Measurements from ENCODE around the gene MACROD2.
"Not testable (repeated sequence)": the region's sequence is repeated elsewhere in the genome, so short reads cannot be mapped to it uniquely, and the experiment has no call there.

MACROD2 gene

GRCh38 chr20:14410869-14411555 is 415.7 kb downstream of the MACROD2 start:
- no peak for DNase-seq (ENCODE audit: low read depth, low spot score)

GRCh38 chr20:14412065-14412681 is 416.9 kb downstream of the MACROD2 start:
- DNase-seq (ENCODE audit: low read depth, low spot score), result no peak

- DNase-seq (ENCODE audit: low read depth, low spot score), result no peak
Observed at GRCh38 chr20:14413835-14414234, 418.5 kb downstream of the MACROD2 start.

- no peak for DNase-seq (ENCODE audit: low read depth, low spot score)
Observed at GRCh38 chr20:14414560-14414959, 419.2 kb downstream of the MACROD2 start.

- DNase-seq (ENCODE audit: low read depth, low spot score), result no peak
Observed at GRCh38 chr20:14415467-14415866, 420.2 kb downstream of the MACROD2 start.

GRCh38 chr20:14418376-14418775 is 423.1 kb downstream of the MACROD2 start:
- no peak for DNase-seq (ENCODE audit: low read depth, low spot score)

GRCh38 chr20:14422892-14423291 is 427.6 kb downstream of the MACROD2 start:
- no peak for DNase-seq (ENCODE audit: low read depth, low spot score)

- no peak for DNase-seq (ENCODE audit: low read depth, low spot score)
Observed at GRCh38 chr20:14431568-14431967, 436.3 kb downstream of the MACROD2 start.

- no peak for DNase-seq (ENCODE audit: low read depth, low spot score)
Observed at GRCh38 chr20:14432085-14432484, 436.8 kb downstream of the MACROD2 start.

- DNase-seq (ENCODE audit: low read depth, low spot score), result no peak
Observed at GRCh38 chr20:14432597-14432996, 437.3 kb downstream of the MACROD2 start.

- no peak for DNase-seq (ENCODE audit: low read depth, low spot score)
Observed at GRCh38 chr20:14434384-14435136, 439.2 kb downstream of the MACROD2 start.

- DNase-seq (ENCODE audit: low read depth, low spot score), result no peak
Observed at GRCh38 chr20:14441201-14441600, 445.9 kb downstream of the MACROD2 start.

GRCh38 chr20:14444106-14444505 is 448.8 kb downstream of the MACROD2 start:
- DNase-seq (ENCODE audit: low read depth, low spot score), result no peak

GRCh38 chr20:14445310-14445709 is 450.0 kb downstream of the MACROD2 start:
- DNase-seq (ENCODE audit: low read depth, low spot score), result no peak

GRCh38 chr20:14445902-14446301 is 450.6 kb downstream of the MACROD2 start:
- DNase-seq (ENCODE audit: low read depth, low spot score), result no peak

- no peak for DNase-seq (ENCODE audit: low read depth, low spot score)
Observed at GRCh38 chr20:14446446-14446845, 451.1 kb downstream of the MACROD2 start.

GRCh38 chr20:14449323-14449722 is 454.0 kb downstream of the MACROD2 start:
- DNase-seq (ENCODE audit: low read depth, low spot score), result no peak

- no peak for DNase-seq (ENCODE audit: low read depth, low spot score)
Observed at GRCh38 chr20:14450256-14450655, 454.9 kb downstream of the MACROD2 start.

- no peak for DNase-seq (ENCODE audit: low read depth, low spot score)
Observed at GRCh38 chr20:14451458-14451857, 456.1 kb downstream of the MACROD2 start.

GRCh38 chr20:14453259-14453658 is 457.9 kb downstream of the MACROD2 start:
- no peak for DNase-seq (ENCODE audit: low read depth, low spot score)

- DNase-seq (ENCODE audit: low read depth, low spot score), result no peak
Observed at GRCh38 chr20:14454296-14454695, 459.0 kb downstream of the MACROD2 start.

- DNase-seq (ENCODE audit: low read depth, low spot score), result not testable (repeated sequence)
Observed at GRCh38 chr20:14467104-14467827, 471.9 kb downstream of the MACROD2 start.

All from smooth muscle cell of the brain vasculature (primary cell).